Mucosa of stomach (tissue), 1 donor: ENCODE measurements around the gene FNDC3B.

Source experiments
- H3K27me3 ChIP-seq: one replicate; pipeline ENCODE4 v1.7.0; 2013; ENCODE audit warnings: mild to moderate bottlenecking, low read length; ENCODE audit not compliant: control insufficient read depth, insufficient read depth
- H3K36me3 ChIP-seq: one replicate; pipeline ENCODE4 v1.7.0; 2013; ENCODE audit warnings: low read length; ENCODE audit not compliant: control insufficient read depth, insufficient read depth
- H3K4me1 ChIP-seq: one replicate; pipeline ENCODE4 v1.7.0; 2013; ENCODE audit warnings: mild to moderate bottlenecking, low read length; ENCODE audit not compliant: control insufficient read depth, insufficient read depth
- H3K4me3 ChIP-seq: one replicate; pipeline ENCODE4 v1.7.0; 2013; ENCODE audit warnings: low read length
- H3K9ac ChIP-seq: one replicate; pipeline ENCODE4 v1.7.0; 2013; ENCODE audit warnings: mild to moderate bottlenecking, low read length, moderate library complexity
- H3K9me3 ChIP-seq: one replicate; pipeline ENCODE4 v1.7.0; 2013; ENCODE audit warnings: mild to moderate bottlenecking, low read length, moderate library complexity; ENCODE audit not compliant: control insufficient read depth
- donor health status: Pancreatic carcinoma.

Gene FNDC3B

GRCh38 chr3:172209333-172210321 is 170.2 kb downstream of the FNDC3B start:
- no peaks in the 10 kb centered on the region for H3K27me3 ChIP-seq
- H3K4me3 ChIP-seq, result no peak overlapping the region
- no peak overlapping the region for H3K9ac ChIP-seq
- no peaks in the 10 kb centered on the region for H3K9me3 ChIP-seq
- no peaks in the 10 kb centered on the region for H3K36me3 ChIP-seq
- H3K4me1 ChIP-seq, result peaks cover 23% of the 10 kb centered on the region

GRCh38 chr3:172210355-172210754 is 171.0 kb downstream of the FNDC3B start:
- Histone ChIP-seq H3K36me3 (no peaks in the 10 kb centered on the region), H3K9me3 (no peaks in the 10 kb centered on the region), H3K4me1 (peaks cover 17% of the 10 kb centered on the region), H3K4me3 (no peak overlapping the region), H3K9ac (no peak overlapping the region), H3K27me3 (no peaks in the 10 kb centered on the region)

GRCh38 chr3:172211123-172211522 is 171.7 kb downstream of the FNDC3B start:
- Histone ChIP-seq H3K27me3 (no peaks in the 10 kb centered on the region), H3K9me3 (no peaks in the 10 kb centered on the region), H3K36me3 (no peaks in the 10 kb centered on the region), H3K4me1 (peaks cover 17% of the 10 kb centered on the region), H3K9ac (no peak overlapping the region), H3K4me3 (no peak overlapping the region)

GRCh38 chr3:172213200-172213599 is 173.8 kb downstream of the FNDC3B start:
- H3K36me3 ChIP-seq, result no peaks in the 10 kb centered on the region
- H3K27me3 ChIP-seq, result no peaks in the 10 kb centered on the region
- H3K4me3 ChIP-seq, result no peak overlapping the region
- no peaks in the 10 kb centered on the region for H3K9me3 ChIP-seq
- H3K4me1 ChIP-seq, result peaks cover 17% of the 10 kb centered on the region
- H3K9ac ChIP-seq, result no peak overlapping the region

DNA sequence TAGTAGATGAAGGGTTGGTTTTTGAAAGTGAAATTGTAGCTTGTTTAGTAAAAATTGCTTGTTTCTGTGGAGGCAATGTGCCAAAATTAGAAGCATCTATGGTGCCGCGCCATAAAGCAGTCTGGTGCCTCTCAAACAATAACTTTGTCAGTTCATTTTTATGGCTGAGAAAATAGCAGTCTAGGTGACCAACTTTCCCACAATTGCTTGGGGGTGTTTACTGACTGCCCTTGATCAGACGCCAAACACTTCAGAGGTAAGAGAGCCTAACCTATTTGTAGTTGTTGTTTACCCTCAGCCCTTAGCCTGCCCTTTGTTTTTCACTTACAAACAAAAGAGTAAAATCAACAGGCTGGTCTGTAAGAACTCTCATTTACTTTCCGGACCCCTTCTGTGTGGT is 174.5 kb downstream of the FNDC3B start:
- H3K9me3 ChIP-seq, result no peaks in the 10 kb centered on the region
- peaks cover 21% of the 10 kb centered on the region for H3K4me1 ChIP-seq
- no peak overlapping the region for H3K9ac ChIP-seq
- no peak overlapping the region for H3K4me3 ChIP-seq
- H3K36me3 ChIP-seq, result no peaks in the 10 kb centered on the region
- no peaks in the 10 kb centered on the region for H3K27me3 ChIP-seq

DNA sequence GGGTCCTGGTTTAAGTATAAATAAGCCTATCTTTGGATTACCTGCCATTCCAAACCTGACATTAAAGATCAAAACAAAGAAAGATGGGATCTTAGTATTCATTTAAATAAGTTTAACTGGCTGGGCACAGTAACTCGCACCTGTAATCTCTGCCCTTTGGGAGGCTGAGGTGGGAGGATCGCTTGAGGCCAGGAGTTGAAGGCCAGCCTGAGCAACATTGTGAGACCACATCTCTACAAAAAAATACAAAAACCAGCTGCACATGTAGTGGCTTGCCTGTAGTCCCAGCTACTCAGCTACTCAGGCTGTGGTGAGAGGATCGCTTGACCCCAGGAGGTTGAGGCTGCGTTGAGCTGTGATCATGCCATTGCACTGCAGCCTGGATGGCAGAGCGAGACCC is 176.9 kb downstream of the FNDC3B start:
- Histone ChIP-seq H3K4me1 (peaks cover 13% of the 10 kb centered on the region), H3K9me3 (no peaks in the 10 kb centered on the region), H3K27me3 (no peaks in the 10 kb centered on the region), H3K9ac (no peak overlapping the region), H3K36me3 (no peaks in the 10 kb centered on the region), H3K4me3 (no peak overlapping the region)

DNA sequence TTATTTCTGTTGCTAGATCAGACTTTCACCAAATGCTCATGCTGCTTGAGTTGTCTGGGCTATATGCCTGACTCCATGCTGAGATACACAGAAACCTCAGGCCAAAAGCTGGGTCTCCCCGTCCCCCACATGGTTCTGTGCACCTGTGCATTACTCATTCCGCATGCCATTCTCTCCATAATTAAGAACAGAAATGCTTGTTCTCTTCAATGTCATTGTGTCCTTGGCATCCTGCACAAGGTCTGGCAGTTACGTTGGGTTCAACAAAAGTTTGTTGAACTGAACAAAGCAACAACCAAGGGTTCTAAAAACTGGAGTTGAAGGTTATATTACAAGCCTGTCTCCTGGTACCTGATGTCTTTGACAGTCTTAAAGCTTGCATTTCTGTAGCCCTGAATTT is 177.5 kb downstream of the FNDC3B start:
- H3K27me3 ChIP-seq, result no peaks in the 10 kb centered on the region
- H3K9ac ChIP-seq, result no peak overlapping the region
- H3K4me3 ChIP-seq, result no peak overlapping the region
- no peaks in the 10 kb centered on the region for H3K9me3 ChIP-seq
- peaks cover 13% of the 10 kb centered on the region for H3K4me1 ChIP-seq
- H3K36me3 ChIP-seq, result no peaks in the 10 kb centered on the region

GRCh38 chr3:172217877-172218276 is 178.5 kb downstream of the FNDC3B start:
- Histone ChIP-seq H3K9me3 (no peaks in the 10 kb centered on the region), H3K27me3 (no peaks in the 10 kb centered on the region), H3K4me1 (peaks cover 12% of the 10 kb centered on the region), H3K9ac (no peak overlapping the region), H3K36me3 (no peaks in the 10 kb centered on the region), H3K4me3 (no peak overlapping the region)

GRCh38 chr3:172218350-172219323 is 179.3 kb downstream of the FNDC3B start:
- H3K36me3 ChIP-seq, result no peaks in the 10 kb centered on the region
- H3K27me3 ChIP-seq, result no peaks in the 10 kb centered on the region
- H3K9ac ChIP-seq, result no peak overlapping the region
- peaks cover 7% of the 10 kb centered on the region for H3K4me1 ChIP-seq
- H3K9me3 ChIP-seq, result no peaks in the 10 kb centered on the region
- H3K4me3 ChIP-seq, result no peak overlapping the region

DNA sequence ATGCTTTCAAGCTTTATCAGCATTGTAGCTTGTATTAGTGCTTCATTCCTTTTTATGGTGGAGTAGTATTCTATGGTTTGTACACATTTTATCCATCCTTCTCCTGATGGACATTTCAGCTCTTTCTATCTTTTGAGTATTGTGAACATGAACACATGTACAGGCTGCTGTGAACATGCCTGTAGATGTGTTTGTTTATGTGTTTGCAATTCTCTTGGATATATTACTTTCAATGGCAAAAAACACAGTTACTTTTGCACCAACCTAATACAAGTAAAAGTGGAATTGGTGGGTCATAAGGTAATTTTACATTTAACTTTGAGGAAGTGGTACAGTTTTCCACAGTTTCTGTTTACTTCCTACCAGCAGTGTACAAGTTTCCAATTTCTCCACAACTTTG is 180.4 kb downstream of the FNDC3B start:
- Histone ChIP-seq H3K4me1 (peaks cover 12% of the 10 kb centered on the region), H3K9me3 (no peaks in the 10 kb centered on the region), H3K36me3 (no peaks in the 10 kb centered on the region), H3K9ac (no peak overlapping the region), H3K4me3 (no peak overlapping the region), H3K27me3 (no peaks in the 10 kb centered on the region)

DNA sequence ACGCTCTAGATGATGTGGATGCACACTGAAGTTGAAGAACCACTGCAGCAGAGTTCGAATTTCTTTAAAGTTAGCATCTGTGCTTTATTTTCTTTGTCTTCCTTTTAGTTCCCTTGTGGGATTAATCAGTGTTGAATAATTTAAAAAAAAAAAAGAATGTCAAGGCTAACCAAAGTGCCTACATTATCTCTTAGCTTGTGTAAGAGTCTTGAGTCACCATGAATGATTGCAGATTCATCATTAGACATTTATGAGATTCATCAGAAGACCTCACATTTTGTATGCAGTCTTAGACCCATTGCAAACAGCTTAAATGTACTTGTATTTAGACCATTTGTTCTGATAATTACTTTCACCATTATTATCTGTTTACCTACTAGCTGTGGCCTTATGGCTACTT is 182.2 kb downstream of the FNDC3B start:
- Histone ChIP-seq H3K9me3 (no peaks in the 10 kb centered on the region), H3K9ac (no peak overlapping the region), H3K36me3 (no peaks in the 10 kb centered on the region), H3K27me3 (no peaks in the 10 kb centered on the region), H3K4me3 (no peak overlapping the region), H3K4me1 (peaks cover 12% of the 10 kb centered on the region)
